Astrocyte (in vitro differentiated cells and primary cell): ENCODE measurements around the gene PHOSPHO1. TPM values are rescaled to one million over a fixed set of nuclear protein-coding genes. Genes with fewer than 3 reads are reported as not detected.

Source experiments
- DNase-seq: peaks from one replicate; pipeline ENCODE4 v3.0.0-alpha.2; 2010; ENCODE audit warnings: low read depth
- FAIRE-seq: peaks from 2 replicates; lab custom pipeline; 2011; peaks lifted over from hg19 to GRCh38; lab: Jason Lieb, UNC
- H2AFZ ChIP-seq: 2 replicates; pipeline ENCODE4 v1.6.0; 2012; ENCODE audit warnings: low read depth, low read length, inconsistent platforms
- H3K27ac ChIP-seq: 2 replicates; pipeline ENCODE4 v1.5.1; 2011; ENCODE audit warnings: low read depth, low read length, inconsistent platforms
- H3K27me3 ChIP-seq: 2 replicates; pipeline ENCODE4 v1.6.0; 2011; ENCODE audit warnings: low read length, inconsistent platforms; ENCODE audit not compliant: insufficient read depth
- H3K36me3 ChIP-seq: 2 replicates; pipeline ENCODE4 v1.5.1; 2011; ENCODE audit warnings: low read length, inconsistent platforms; ENCODE audit not compliant: insufficient read depth
- H3K4me1 ChIP-seq: 2 replicates; pipeline ENCODE4 v1.5.1; 2011; ENCODE audit warnings: low read length, inconsistent platforms; ENCODE audit not compliant: insufficient read depth
- H3K4me2 ChIP-seq: 2 replicates; pipeline ENCODE4 v1.6.0; 2012; ENCODE audit warnings: low read length, inconsistent platforms
- H3K4me3 ChIP-seq: 2 replicates; pipeline ENCODE4 v1.5.1; 2011; ENCODE audit warnings: low read depth, mild to moderate bottlenecking, low read length, inconsistent platforms; ENCODE audit not compliant: insufficient read depth
- H3K79me2 ChIP-seq: 2 replicates; pipeline ENCODE4 v1.6.0; 2012; ENCODE audit warnings: mild to moderate bottlenecking, low read length, inconsistent platforms; ENCODE audit not compliant: insufficient read depth
- H3K9ac ChIP-seq: 2 replicates; pipeline ENCODE4 v1.6.0; 2012; ENCODE audit warnings: mild to moderate bottlenecking, low read length, inconsistent platforms
- H3K9me3 ChIP-seq: 2 replicates; pipeline ENCODE4 v1.5.1; 2012; ENCODE audit warnings: low read depth, mild to moderate bottlenecking, low read length, inconsistent platforms; ENCODE audit not compliant: insufficient read depth
- H4K20me1 ChIP-seq: 2 replicates; pipeline ENCODE4 v1.6.0; 2012; ENCODE audit warnings: low read length, inconsistent platforms; ENCODE audit not compliant: insufficient read depth
- H3K27ac Mint-ChIP-seq: one replicate; pipeline ENCODE4 v1.8.0; 2021; ENCODE audit warnings: mild to moderate bottlenecking, mixed read lengths; ENCODE audit not compliant: unreplicated experiment
- H3K27me3 Mint-ChIP-seq: one replicate; pipeline ENCODE4 v1.8.0; 2021; ENCODE audit warnings: low read depth, mixed read lengths; ENCODE audit not compliant: unreplicated experiment
- H3K36me3 Mint-ChIP-seq: one replicate; pipeline ENCODE4 v1.8.0; 2021; ENCODE audit warnings: low read depth, mixed read lengths; ENCODE audit not compliant: unreplicated experiment
- H3K4me1 Mint-ChIP-seq: one replicate; pipeline ENCODE4 v1.8.0; 2021; ENCODE audit warnings: low read depth, mixed read lengths; ENCODE audit not compliant: unreplicated experiment
- H3K4me3 Mint-ChIP-seq: one replicate; pipeline ENCODE4 v1.8.0; 2021; ENCODE audit warnings: mild to moderate bottlenecking, moderate library complexity, mixed read lengths; ENCODE audit not compliant: unreplicated experiment
- H3K9me3 Mint-ChIP-seq: one replicate; pipeline ENCODE4 v1.8.0; 2021; ENCODE audit warnings: mild to moderate bottlenecking, mixed read lengths; ENCODE audit not compliant: unreplicated experiment
- EZH2 ChIP-seq: IDR thresholded peaks from 2 replicates; pipeline ENCODE4 v1.6.1; 2012; ENCODE audit warnings: mild to moderate bottlenecking, low read length, inconsistent platforms; ENCODE audit not compliant: insufficient read depth
- total RNA-seq: library from RNA; stranded (reverse); gene quantifications from 2 replicates; pipeline ENCODE4 v1.2.1, GENCODE V29; 2021
- TF ChIP-seq, protein P1 (sequence below): IDR thresholded peaks from 2 replicates; pipeline ENCODE4 v1.5.1; 2011; ENCODE audit warnings: low read depth, mild to moderate bottlenecking, inconsistent platforms, low read length, moderate library complexity; ENCODE audit not compliant: insufficient read depth

PHOSPHO1 gene
- total RNA-seq, 1 donor from 2014 or later, result 0.95 TPM

DNA sequence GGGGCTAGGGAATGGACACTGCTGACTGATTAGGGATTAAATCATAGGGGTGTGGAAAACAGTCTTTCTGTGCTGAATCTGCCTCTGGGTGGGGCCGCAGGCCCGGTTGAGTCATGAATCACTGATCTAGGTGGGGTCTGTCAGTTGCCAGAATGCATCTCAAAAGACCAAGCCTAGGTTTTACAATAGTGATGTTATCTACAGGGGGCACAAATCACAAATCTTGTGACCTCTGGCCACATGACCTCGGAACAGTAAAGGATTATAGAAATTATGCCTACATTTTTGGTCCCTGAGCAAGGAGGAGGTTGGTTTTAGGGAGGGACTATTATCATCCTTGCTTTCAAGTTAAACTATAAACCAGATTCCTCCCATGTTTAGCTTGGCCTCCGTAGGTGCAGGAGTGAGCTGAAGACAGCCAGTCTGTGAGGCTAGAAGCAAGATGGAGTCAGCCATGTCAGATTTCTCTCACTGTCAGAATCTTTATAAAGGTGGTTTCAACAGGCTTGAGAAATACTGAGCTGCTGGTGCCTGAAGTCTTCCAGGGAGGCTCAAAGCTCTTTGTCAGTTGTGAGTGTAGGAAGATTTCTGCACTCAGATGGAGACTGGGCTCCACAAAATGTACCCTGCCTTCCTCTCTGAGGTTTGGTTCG is 33.1 kb downstream of the PHOSPHO1 start:
- Histone ChIP-seq H3K27ac (no peak overlapping the region), H3K79me2 (no peaks in the 10 kb centered on the region), H4K20me1 (no peaks in the 10 kb centered on the region), H3K4me2 (no peak overlapping the region), H2AFZ (no peak overlapping the region), H3K9me3 (no peaks in the 10 kb centered on the region), H3K9ac (no peak overlapping the region), H3K4me1 (peaks cover 16% of the 10 kb centered on the region), H3K4me3 (no peak overlapping the region), H3K27me3 (no peaks in the 10 kb centered on the region), H3K36me3 (no peaks in the 10 kb centered on the region)
- Mint-ChIP-seq H3K9me3 (peaks cover 5% of the 10 kb centered on the region), H3K4me1 (peaks cover 12% of the 10 kb centered on the region), H3K27me3 (no peaks in the 10 kb centered on the region), H3K36me3 (no peaks in the 10 kb centered on the region), H3K27ac (no peak overlapping the region), H3K4me3 (no peak overlapping the region)
- FAIRE-seq (no peak), DNase-seq (no peak)
- TF ChIP-seq, protein P1, sequence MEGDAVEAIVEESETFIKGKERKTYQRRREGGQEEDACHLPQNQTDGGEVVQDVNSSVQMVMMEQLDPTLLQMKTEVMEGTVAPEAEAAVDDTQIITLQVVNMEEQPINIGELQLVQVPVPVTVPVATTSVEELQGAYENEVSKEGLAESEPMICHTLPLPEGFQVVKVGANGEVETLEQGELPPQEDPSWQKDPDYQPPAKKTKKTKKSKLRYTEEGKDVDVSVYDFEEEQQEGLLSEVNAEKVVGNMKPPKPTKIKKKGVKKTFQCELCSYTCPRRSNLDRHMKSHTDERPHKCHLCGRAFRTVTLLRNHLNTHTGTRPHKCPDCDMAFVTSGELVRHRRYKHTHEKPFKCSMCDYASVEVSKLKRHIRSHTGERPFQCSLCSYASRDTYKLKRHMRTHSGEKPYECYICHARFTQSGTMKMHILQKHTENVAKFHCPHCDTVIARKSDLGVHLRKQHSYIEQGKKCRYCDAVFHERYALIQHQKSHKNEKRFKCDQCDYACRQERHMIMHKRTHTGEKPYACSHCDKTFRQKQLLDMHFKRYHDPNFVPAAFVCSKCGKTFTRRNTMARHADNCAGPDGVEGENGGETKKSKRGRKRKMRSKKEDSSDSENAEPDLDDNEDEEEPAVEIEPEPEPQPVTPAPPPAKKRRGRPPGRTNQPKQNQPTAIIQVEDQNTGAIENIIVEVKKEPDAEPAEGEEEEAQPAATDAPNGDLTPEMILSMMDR, result no peak
- TF ChIP-seq EZH2, result no peak

DNA sequence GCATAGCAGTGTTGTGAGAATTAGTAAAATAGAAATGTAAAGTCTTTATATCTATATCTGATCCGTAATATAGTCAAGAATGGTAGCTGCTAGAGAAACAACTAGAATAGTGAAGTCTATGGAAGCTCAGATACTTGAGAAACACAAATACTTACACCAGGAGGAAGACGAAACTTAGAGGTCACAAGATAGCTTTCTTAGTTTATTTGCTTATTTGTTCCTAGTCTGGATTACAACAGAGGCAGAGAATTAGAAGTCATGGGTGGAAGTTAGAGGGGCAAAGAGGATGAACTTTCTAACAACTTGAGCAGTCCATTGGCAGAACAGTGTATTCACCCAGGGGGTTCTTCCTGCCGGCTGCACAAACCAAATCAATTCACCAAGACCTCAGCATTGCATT is 34.1 kb downstream of the PHOSPHO1 start:
- no peaks in the 10 kb centered on the region for H4K20me1 ChIP-seq
- Mint-ChIP-seq H3K4me1 (peaks cover 7% of the 10 kb centered on the region), H3K27me3 (no peaks in the 10 kb centered on the region), H3K27ac (no peak overlapping the region), H3K9me3 (peaks cover 2% of the 10 kb centered on the region), H3K4me3 (no peak overlapping the region), H3K36me3 (no peaks in the 10 kb centered on the region)
- no peak overlapping the region for H2AFZ ChIP-seq
- no peaks in the 10 kb centered on the region for H3K9me3 ChIP-seq
- H3K79me2 ChIP-seq, result no peaks in the 10 kb centered on the region
- TF ChIP-seq, protein P1, result no peak
- TF ChIP-seq EZH2, result no peak
- DNase-seq (no peak), FAIRE-seq (no peak)
- H3K36me3 ChIP-seq, result no peaks in the 10 kb centered on the region
- no peak overlapping the region for H3K4me2 ChIP-seq
- H3K27me3 ChIP-seq, result no peaks in the 10 kb centered on the region
- H3K4me3 ChIP-seq, result no peak overlapping the region
- H3K9ac ChIP-seq, result no peak overlapping the region
- H3K27ac ChIP-seq, result no peak overlapping the region
- H3K4me1 ChIP-seq, result peaks cover 12% of the 10 kb centered on the region

DNA sequence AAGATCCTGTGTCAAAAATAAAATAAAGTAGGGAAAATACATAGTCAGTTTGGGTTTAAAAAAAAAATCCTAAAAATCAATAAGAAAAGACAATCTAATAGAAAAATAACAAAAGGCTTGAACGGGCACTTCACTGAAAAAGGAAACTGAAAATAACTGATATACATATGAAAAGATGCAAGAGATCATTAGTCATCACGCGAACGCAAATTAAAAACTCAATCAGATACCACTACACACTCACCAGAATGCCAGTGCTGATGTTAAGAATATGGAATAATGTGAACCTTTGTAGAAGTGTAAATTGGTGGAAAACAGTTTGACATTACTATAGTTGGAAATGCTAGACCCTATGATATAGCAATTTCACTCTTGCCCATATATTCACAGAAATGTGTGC is 34.8 kb downstream of the PHOSPHO1 start:
- Histone ChIP-seq H3K4me2 (no peak overlapping the region), H4K20me1 (no peaks in the 10 kb centered on the region), H3K9ac (no peak overlapping the region), H3K9me3 (no peaks in the 10 kb centered on the region), H2AFZ (no peak overlapping the region), H3K4me1 (peaks cover 10% of the 10 kb centered on the region), H3K27me3 (no peaks in the 10 kb centered on the region), H3K27ac (no peak overlapping the region), H3K4me3 (no peak overlapping the region), H3K79me2 (no peaks in the 10 kb centered on the region), H3K36me3 (no peaks in the 10 kb centered on the region)
- FAIRE-seq (no peak), DNase-seq (no peak)
- H3K36me3 Mint-ChIP-seq, result no peaks in the 10 kb centered on the region
- peaks cover 6% of the 10 kb centered on the region for H3K4me1 Mint-ChIP-seq
- peaks cover 2% of the 10 kb centered on the region for H3K9me3 Mint-ChIP-seq
- H3K27ac Mint-ChIP-seq, result no peak overlapping the region
- no peak overlapping the region for H3K4me3 Mint-ChIP-seq
- TF ChIP-seq, protein P1, result no peak
- no peak for TF ChIP-seq EZH2
- no peaks in the 10 kb centered on the region for H3K27me3 Mint-ChIP-seq
